Ascending aorta (tissue), 2 donors: Measurements from ENCODE around the gene SLC9A9. TPM values are rescaled to one million over a fixed set of nuclear protein-coding genes. Genes with fewer than 3 reads are reported as not detected.

Experiments used
- DNase-seq, 2 donors: peaks; one replicate each; pipeline ENCODE4 v3.0.0-alpha.2; 2019; ENCODE audit warnings: low spot score in 2 of 2
- H3K27ac ChIP-seq, 2 donors: fragments of 200-600 bp; sonication (generic); one replicate each; pipeline ENCODE4 v1.5.1; 2016 to 2017; ENCODE audit warnings: mild to moderate bottlenecking in 1 of 2
- H3K27me3 ChIP-seq: fragments of 200-600 bp; sonication (generic); one replicate; pipeline ENCODE4 v1.5.1; 2017
- H3K36me3 ChIP-seq, 2 donors: fragments of 200-600 bp; sonication (generic); one replicate each; pipeline ENCODE4 v1.5.1; 2016
- H3K4me1 ChIP-seq, 2 donors: fragments of 200-600 bp; sonication (generic); one replicate each; pipeline ENCODE4 v1.5.1; 2016 to 2017; ENCODE audit warnings: mild to moderate bottlenecking in 1 of 2
- H3K4me3 ChIP-seq, 2 donors: fragments of 200-600 bp; sonication (generic); one replicate each; pipeline ENCODE4 v1.5.1; 2016 to 2017; ENCODE audit warnings: mild to moderate bottlenecking in 1 of 2
- H3K9me3 ChIP-seq, 2 donors: fragments of 200-600 bp; sonication (generic); one replicate each; pipeline ENCODE4 v1.5.1; 2016
- CTCF ChIP-seq, 3 experiments: fragments of 200-600 bp in 2 of 3; fragments of 450-650 bp in 1 of 3; sonication (generic) in 2 of 3; IDR thresholded peaks; one replicate each; pipeline ENCODE4 v1.5.1; 2016 to 2019; ENCODE audit warnings: antibody characterized with exemption in 3 of 3, mild to moderate bottlenecking in 1 of 3, moderate library complexity in 1 of 3
- intact Hi-C: fragments of 100-400 bp; cut with DNase I; formaldehyde crosslinking; loops from one replicate; pipeline ENCODE4 v1.15.1; 2023
- total RNA-seq: library from RNA; depleted of rRNA; stranded (reverse); fragments of >200 nt; gene quantifications from one replicate; pipeline ENCODE4 v1.1.0, GENCODE V29; 2016

Gene SLC9A9
- total RNA-seq, 1 donor from 2014 or later: 63.4 TPM

- peaks cover 0 to 11% of the 10 kb centered on the region in 2 donors for H3K36me3 ChIP-seq
Measured at GRCh38 chr3:143469159-143469558, 379.1 kb downstream of the SLC9A9 start.

GRCh38 chr3:143465666-143466065 lies 382.6 kb downstream of the SLC9A9 start:
- Histone ChIP-seq H3K27ac (no peak overlapping the region), H3K4me3 (no peak overlapping the region), H3K4me1 (no peaks in the 10 kb centered on the region), H3K36me3 (peaks cover 0 to 11% of the 10 kb centered on the region in 2 donors), H3K9me3 (no peaks in the 10 kb centered on the region), H3K27me3 (no peaks in the 10 kb centered on the region)
- intact Hi-C loops: no loop called here
- no peak for TF ChIP-seq CTCF (IDR thresholded peaks at IDR 0.05)
- DNase-seq: no peak

More at GRCh38 chr3:143469159-143469558, 379.1 kb downstream of the SLC9A9 start:
- Histone ChIP-seq H3K9me3 (no peaks in the 10 kb centered on the region), H3K27me3 (no peaks in the 10 kb centered on the region), H3K4me1 (no peaks in the 10 kb centered on the region), H3K4me3 (no peak overlapping the region), H3K27ac (no peak overlapping the region)
- TF ChIP-seq CTCF (IDR thresholded peaks at IDR 0.05): no peak
- no peak for DNase-seq
- intact Hi-C loops: no loop called here

- Histone ChIP-seq H3K9me3 (no peaks in the 10 kb centered on the region), H3K4me3 (no peak overlapping the region), H3K4me1 (no peaks in the 10 kb centered on the region), H3K36me3 (peaks cover 0 to 11% of the 10 kb centered on the region in 2 donors), H3K27me3 (no peaks in the 10 kb centered on the region), H3K27ac (no peak overlapping the region)
- intact Hi-C loops: no loop called here
- TF ChIP-seq CTCF (IDR thresholded peaks at IDR 0.05): no peak
- DNase-seq: no peak
Measured at GRCh38 chr3:143464850-143465249, 383.4 kb downstream of the SLC9A9 start.

- no peak for DNase-seq
- Histone ChIP-seq H3K27ac (no peak overlapping the region), H3K9me3 (no peaks in the 10 kb centered on the region), H3K4me3 (no peak overlapping the region), H3K4me1 (no peaks in the 10 kb centered on the region), H3K36me3 (no peaks in the 10 kb centered on the region), H3K27me3 (no peaks in the 10 kb centered on the region)
- intact Hi-C loops: no loop called here
- no peak for TF ChIP-seq CTCF (IDR thresholded peaks at IDR 0.05)
Measured at GRCh38 chr3:143455480-143455879, 392.8 kb downstream of the SLC9A9 start.

GRCh38 chr3:143450632-143451031 lies 397.6 kb downstream of the SLC9A9 start:
- no peak overlapping the region for H3K27ac ChIP-seq
- DNase-seq: no peak
- no peaks in the 10 kb centered on the region for H3K36me3 ChIP-seq
- no peak for TF ChIP-seq CTCF (IDR thresholded peaks at IDR 0.05)
- H3K4me3 ChIP-seq: no peak overlapping the region
- no peaks in the 10 kb centered on the region for H3K27me3 ChIP-seq
- no peaks in the 10 kb centered on the region for H3K9me3 ChIP-seq
- H3K4me1 ChIP-seq: no peaks in the 10 kb centered on the region
- intact Hi-C loops: no loop called here

GRCh38 chr3:143447491-143447890 lies 400.8 kb downstream of the SLC9A9 start:
- no peak for TF ChIP-seq CTCF (IDR thresholded peaks at IDR 0.05)
- Histone ChIP-seq H3K9me3 (no peaks in the 10 kb centered on the region), H3K4me3 (no peak overlapping the region), H3K27ac (no peak overlapping the region), H3K4me1 (peaks cover 0 to 7% of the 10 kb centered on the region in 2 donors), H3K36me3 (no peaks in the 10 kb centered on the region), H3K27me3 (no peaks in the 10 kb centered on the region)
- intact Hi-C loops: no loop called here
- DNase-seq: no peak
